IPS-15b (cell line): Measurements from ENCODE around the gene COPS7B.
"Not testable (repeated sequence)": the region's sequence is repeated elsewhere in the genome, so short reads cannot be mapped to it uniquely, and the experiment has no call there.

Source experiments
- H3K27me3 ChIP-seq: one replicate; pipeline ENCODE4 v1.6.1; 2013; ENCODE audit warnings: low read length; ENCODE audit not compliant: control insufficient read depth, insufficient read depth
- H3K36me3 ChIP-seq: one replicate; pipeline ENCODE4 v1.6.1; 2013; ENCODE audit warnings: low read length; ENCODE audit not compliant: control insufficient read depth, insufficient read depth
- H3K4me1 ChIP-seq: one replicate; pipeline ENCODE4 v1.6.1; 2013; ENCODE audit warnings: mild to moderate bottlenecking, low read length; ENCODE audit not compliant: control insufficient read depth, insufficient read depth
- H3K4me3 ChIP-seq: one replicate; pipeline ENCODE4 v1.5.1; 2013; ENCODE audit warnings: low read depth, low read length
- H3K9ac ChIP-seq: one replicate; pipeline ENCODE4 v1.6.1; 2013; ENCODE audit warnings: low read depth, mild to moderate bottlenecking, low read length
- H3K9me3 ChIP-seq: one replicate; pipeline ENCODE4 v1.6.1; 2013; ENCODE audit warnings: mild to moderate bottlenecking, low read length; ENCODE audit not compliant: control insufficient read depth, insufficient read depth

The COPS7B gene

DNA sequence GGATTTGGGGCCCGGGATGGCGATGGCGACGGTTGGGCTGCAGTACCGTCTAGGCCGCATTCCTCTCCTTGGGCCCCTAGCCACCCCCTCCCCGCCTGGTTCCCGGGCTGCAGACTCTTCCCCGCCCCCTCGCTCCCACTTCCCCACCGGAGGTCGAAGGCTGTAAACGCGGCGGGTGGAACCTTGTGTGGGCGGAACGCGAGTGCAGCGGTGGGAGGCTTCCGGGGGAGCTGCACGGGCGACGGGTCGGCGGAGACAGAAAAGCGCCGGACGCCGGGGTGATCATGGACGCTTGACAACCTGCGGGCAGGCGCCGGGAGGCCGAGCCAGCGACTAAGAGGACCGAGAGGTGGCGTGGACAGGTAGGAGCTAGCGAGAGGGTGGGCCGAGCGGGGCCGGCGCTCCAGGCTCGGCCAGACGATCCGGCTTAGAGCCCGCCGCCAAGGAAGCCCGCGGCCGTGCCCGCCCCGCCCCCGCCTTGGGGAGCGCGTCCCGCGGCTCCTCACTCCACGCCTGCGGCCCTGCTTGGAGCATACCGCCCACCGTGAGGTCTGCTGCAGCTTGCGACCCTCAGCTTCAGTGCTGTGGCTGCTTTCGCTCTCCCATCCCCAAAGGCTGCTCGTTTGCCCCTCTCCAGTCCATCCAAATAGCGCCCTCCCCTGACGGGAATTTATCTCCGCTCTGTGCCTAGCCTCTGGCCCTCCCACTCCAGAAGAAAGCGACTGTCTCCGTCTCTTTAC lies at the start of gene COPS7B:
Gene COPS7B (plus strand): TSS at position 269 of the 740 bp plus-strand sequence. CDS start 2,126 bp downstream, outside the sequence.
- H3K9ac ChIP-seq: peak within 1 kb of the TSS; percentile 88
- H3K4me3 ChIP-seq: peak within 1 kb of the TSS; percentile 89
- H3K9me3 ChIP-seq: no peaks in the 10 kb centered on the region
- no peaks in the 10 kb centered on the region for H3K27me3 ChIP-seq
- H3K36me3 ChIP-seq: no peaks in the 10 kb centered on the region
- H3K4me1 ChIP-seq: peaks cover 2% of the 10 kb centered on the region

DNA sequence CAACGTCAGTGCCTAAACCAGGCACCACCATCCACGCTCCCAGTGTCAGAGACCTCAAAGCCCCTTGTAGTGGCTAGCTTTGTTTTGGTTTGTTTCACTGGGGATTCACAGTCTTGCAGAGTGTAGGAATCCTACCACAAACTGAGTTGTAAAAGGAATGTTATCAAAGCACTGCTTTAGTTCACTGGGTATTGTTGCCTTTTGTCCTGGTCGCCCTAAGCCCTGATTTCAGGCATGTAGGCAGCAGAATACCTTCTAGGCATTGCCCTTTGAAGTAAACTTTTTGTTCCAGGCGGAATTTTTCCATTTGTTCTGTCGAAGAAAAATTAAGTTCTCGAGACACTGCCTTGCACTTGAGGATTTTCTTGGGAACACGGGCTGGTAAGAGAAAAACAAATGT lies 48.5 kb upstream of the COPS7B start:
- Histone ChIP-seq H3K9me3 (no peaks in the 10 kb centered on the region), H3K9ac (no peak overlapping the region), H3K27me3 (no peaks in the 10 kb centered on the region), H3K4me1 (no peaks in the 10 kb centered on the region), H3K36me3 (peaks cover 3% of the 10 kb centered on the region), H3K4me3 (no peak overlapping the region)

DNA sequence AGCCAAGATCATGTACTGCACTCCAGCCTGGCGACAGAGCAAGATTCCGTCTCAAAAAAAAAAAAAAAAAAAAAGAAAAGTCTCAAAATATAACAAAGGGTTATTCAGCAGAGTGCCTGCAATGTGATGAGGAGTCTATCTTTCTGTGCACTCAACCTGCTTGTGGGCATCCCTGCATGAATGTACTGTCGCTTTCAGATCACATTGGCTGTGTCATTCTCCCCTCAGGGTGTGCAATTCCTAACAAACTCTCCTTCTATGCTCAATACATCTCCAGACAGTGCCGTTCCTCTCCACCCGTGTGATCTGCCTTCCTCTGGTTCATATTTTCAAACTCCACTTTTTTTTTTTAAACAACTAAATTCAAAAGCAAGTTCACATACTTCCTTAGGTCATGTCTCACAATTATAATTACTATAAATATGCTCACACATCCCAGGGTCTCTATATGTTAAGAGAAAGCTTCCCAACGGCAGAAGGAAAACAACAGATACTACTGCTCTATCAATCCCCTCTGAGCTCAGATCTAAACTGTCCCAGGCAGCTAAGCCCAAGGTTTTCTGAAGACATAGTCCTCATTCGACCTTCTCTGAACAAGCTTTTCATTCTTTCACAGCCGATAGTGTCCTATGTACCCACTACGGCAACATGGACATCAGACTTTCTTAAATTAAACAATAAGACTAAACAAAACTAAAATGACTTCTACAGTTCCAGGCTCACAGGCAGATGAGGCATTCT lies 42.7 kb upstream of the COPS7B start:
- Histone ChIP-seq H3K27me3 (no peaks in the 10 kb centered on the region), H3K36me3 (no peaks in the 10 kb centered on the region), H3K4me3 (no peak overlapping the region), H3K4me1 (peaks cover 13% of the 10 kb centered on the region), H3K9ac (no peak overlapping the region), H3K9me3 (no peaks in the 10 kb centered on the region)

DNA sequence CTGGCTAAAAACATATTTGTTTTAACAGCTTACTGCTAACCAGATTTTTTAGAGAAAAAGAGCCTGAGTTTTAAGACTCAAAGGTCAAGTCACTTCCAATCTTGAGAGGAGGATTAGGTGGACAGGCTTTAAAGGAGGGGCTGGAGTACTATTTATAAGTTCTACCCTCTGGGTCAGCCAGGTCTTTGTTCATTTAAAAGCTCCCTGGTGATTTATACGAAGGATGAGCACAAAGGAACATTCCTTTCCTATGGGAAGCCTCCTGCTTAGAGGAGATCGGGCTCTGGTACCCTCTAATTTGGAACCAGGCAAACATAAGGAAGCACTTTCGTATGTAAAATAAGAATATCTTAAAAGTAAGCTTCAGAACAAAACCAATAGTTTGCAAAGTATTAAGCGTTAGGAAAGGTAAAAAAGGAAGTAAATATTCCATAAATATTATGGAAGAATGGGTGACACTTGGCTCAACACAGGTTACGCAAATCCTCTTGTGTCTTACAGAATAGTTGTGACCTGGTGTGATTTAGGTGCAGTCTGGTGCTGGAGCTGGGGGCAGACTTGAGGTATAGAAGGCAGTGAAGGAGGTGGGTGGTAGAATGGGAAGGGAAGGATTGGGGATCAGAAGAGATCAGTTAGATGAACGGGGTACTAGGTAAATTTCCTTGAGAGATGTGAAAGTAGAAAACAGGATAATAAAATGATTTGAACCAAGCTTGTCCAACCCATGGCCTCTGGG lies 40.8 kb upstream of the COPS7B start:
- Histone ChIP-seq H3K9me3 (no peaks in the 10 kb centered on the region), H3K9ac (no peak overlapping the region), H3K4me3 (no peak overlapping the region), H3K4me1 (peaks cover 13% of the 10 kb centered on the region), H3K27me3 (no peaks in the 10 kb centered on the region), H3K36me3 (no peaks in the 10 kb centered on the region)

DNA sequence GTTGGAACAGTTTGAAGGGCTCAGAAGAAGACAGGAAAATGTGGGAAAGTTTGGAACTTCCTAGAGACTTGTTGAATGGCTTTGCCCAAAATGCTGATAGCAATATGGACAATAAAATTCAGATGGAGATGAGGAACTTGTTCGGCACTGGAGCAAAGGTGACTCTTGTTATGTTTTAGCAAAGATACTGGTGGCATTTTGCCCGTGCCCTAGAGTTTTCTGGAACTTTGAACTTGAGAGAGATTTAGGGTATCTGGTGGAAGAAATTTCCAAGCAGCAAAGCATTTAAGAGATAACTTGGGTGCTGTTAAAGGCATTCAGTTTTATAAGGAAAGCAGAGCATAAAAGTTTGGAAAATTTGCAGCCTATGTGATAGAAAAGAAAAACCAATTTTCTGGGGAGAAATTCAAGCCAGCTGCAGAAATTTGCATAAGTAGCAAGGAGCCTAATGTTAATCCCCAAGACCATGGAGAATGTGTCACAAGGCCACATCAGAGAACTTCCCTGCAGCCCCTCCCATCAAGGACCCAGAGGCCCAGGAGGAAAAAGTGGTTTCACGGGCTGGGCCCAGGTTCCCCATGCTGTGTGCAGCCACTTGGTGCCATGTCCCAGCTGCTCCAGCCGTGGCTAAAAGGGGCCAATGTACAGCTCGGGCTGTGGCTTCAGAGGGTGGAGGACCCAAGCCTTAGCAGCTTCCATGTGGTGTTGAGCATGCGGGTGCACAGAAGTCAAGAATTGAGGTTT lies 37.9 kb upstream of the COPS7B start:
- not testable (repeated sequence) for H3K27me3 ChIP-seq, H3K9me3 ChIP-seq, H3K36me3 ChIP-seq, H3K9ac ChIP-seq, H3K4me3 ChIP-seq
- H3K4me1 ChIP-seq: peaks cover 13% of the 10 kb centered on the region

DNA sequence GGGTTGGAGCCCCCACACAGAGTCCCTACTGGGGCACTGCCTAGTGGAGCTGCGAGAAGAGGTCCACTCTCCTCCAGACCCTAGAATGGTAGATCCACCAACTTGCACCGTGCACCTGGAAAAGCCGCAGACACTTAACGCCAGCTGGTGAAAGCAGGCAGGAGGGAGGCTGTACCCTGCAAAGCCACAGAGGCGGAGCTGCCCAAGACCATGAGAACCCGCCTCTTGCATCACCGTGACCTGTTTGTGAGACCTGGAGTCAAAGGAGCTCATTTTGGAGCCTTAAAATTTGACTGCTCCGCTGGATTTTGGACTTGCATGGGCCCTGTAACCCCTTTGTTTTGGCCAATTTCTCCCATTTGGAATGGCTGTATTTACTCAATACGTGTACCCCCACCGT lies 37.2 kb upstream of the COPS7B start:
- not testable (repeated sequence) for H3K9ac ChIP-seq, H3K9me3 ChIP-seq, H3K4me3 ChIP-seq, H3K36me3 ChIP-seq, H3K27me3 ChIP-seq
- H3K4me1 ChIP-seq: peaks cover 10% of the 10 kb centered on the region

DNA sequence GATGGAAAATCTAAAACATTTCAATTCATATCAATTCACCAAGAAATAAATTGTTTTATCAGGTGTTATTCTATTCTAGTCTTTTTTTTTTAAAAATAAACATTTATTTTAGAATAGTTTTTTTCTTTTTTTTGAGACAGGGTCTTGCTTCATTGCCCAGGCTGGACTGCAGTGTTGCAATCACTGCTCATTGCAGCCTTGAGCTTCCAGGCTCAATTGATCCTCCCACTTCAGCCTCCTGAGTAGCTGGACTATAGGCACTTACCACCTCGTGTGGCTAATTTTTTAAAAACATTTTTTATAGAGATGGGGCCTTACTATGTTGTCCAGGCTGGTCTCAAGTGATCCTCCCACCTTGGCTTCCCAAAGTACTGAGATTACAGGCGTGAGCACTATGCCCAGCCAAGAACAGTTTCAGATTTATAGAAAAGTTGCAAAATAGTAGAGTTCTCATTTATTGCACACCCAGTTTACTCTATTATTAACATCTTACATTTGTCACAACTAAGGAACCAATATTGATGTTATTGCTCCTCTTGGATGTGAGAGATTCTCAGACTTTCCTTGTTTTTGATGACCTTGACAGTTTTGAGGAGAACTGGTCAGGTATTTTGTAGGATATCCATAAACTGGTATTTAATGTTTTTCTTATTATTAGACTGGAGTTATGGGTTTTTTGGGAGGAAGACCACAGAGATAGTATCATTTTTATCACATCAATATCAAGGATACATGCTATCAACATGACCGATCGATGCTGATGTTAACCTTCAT lies 35.0 kb upstream of the COPS7B start:
- Histone ChIP-seq H3K27me3 (no peaks in the 10 kb centered on the region), H3K9me3 (no peaks in the 10 kb centered on the region), H3K9ac (no peak overlapping the region), H3K36me3 (peaks cover 2% of the 10 kb centered on the region), H3K4me1 (no peaks in the 10 kb centered on the region), H3K4me3 (no peak overlapping the region)

DNA sequence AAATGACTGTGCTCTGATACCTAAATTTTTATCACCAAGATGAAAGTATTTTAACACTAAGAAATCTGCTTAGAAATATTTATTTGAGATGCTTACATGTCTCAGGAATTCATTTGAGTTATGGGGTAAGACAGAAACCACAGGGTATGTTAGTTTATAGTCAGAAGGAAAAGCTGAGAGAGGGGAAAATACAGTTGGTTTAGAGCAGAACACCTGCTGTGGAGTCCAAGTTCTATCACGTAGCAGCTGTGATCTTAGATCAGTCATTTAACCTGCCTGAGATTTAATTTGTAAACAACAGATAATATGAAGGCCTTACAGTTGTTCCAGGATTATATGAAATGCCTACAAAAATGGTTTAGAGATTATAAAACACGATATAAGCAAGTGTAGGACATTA lies 34.2 kb upstream of the COPS7B start:
- Histone ChIP-seq H3K4me3 (no peak overlapping the region), H3K9me3 (no peaks in the 10 kb centered on the region), H3K9ac (no peak overlapping the region), H3K4me1 (no peaks in the 10 kb centered on the region), H3K36me3 (peaks cover 2% of the 10 kb centered on the region), H3K27me3 (no peaks in the 10 kb centered on the region)

DNA sequence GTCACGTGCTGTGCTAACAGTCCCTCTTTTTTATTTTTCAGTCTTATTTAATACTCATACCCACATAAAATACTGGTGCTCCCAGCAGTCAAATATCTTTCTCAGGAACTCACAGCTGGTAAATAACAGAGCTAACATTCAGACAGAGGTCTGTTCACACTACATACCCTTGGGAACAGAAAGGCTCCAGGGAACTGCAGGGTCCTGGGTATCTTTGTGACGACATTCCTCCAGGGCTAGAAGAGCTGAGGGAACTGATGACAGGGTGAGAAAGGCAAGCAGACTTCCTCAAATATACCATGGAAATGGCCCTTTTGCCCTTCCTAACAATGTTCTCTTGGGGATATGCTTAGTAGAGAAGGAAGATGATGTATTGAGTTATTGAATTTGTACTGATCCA lies 24.5 kb upstream of the COPS7B start:
- Histone ChIP-seq H3K4me1 (peaks cover 3% of the 10 kb centered on the region), H3K9ac (no peak overlapping the region), H3K4me3 (no peak overlapping the region), H3K27me3 (no peaks in the 10 kb centered on the region), H3K36me3 (no peaks in the 10 kb centered on the region), H3K9me3 (no peaks in the 10 kb centered on the region)

DNA sequence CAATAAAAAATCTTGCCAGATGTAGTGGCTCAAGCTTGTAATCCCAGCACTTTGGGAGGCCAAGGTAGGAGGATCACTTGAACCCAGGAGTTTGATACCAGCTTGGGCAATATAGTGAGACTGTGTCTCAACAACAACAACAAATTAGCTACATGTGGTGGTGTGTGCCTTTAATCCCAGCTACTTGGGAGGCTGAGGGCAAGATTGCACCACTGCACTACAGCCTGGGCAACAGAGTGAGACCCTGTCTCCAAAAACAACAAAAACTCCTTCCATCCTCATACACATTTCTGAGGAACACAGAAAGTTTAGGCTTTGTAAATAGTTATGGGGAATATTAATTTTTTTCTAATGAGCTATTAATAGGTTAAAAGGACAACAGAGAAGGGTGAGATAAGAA lies 22.1 kb upstream of the COPS7B start:
- no peaks in the 10 kb centered on the region for H3K9me3 ChIP-seq
- no peak overlapping the region for H3K9ac ChIP-seq
- no peaks in the 10 kb centered on the region for H3K27me3 ChIP-seq
- H3K4me1 ChIP-seq: peaks cover 3% of the 10 kb centered on the region
- H3K4me3 ChIP-seq: no peak overlapping the region
- no peaks in the 10 kb centered on the region for H3K36me3 ChIP-seq

DNA sequence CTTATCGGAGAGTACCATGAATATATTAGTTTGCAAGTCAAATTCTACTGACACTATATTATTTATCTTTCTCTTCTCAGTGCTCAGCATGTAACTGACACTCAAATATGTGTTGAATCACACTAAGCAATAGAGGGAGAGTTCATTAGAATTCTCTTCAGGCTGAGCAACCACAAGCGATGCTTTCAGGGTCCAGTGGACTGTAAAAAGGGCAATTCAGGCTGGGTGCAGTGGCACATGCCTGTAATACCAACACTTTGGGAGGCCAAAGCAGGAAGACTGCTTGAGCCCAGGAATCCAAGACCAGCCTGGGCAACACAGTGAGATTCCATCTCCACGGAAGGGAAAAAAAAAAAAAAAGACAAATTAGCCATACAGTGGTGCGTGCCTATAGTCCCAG lies 21.5 kb upstream of the COPS7B start:
- H3K27me3 ChIP-seq: no peaks in the 10 kb centered on the region
- H3K4me1 ChIP-seq: peaks cover 3% of the 10 kb centered on the region
- no peak overlapping the region for H3K9ac ChIP-seq
- H3K36me3 ChIP-seq: no peaks in the 10 kb centered on the region
- no peak overlapping the region for H3K4me3 ChIP-seq
- no peaks in the 10 kb centered on the region for H3K9me3 ChIP-seq
